ENCODE results near the gene ACAT1.

ACAT1 gene

DNA sequence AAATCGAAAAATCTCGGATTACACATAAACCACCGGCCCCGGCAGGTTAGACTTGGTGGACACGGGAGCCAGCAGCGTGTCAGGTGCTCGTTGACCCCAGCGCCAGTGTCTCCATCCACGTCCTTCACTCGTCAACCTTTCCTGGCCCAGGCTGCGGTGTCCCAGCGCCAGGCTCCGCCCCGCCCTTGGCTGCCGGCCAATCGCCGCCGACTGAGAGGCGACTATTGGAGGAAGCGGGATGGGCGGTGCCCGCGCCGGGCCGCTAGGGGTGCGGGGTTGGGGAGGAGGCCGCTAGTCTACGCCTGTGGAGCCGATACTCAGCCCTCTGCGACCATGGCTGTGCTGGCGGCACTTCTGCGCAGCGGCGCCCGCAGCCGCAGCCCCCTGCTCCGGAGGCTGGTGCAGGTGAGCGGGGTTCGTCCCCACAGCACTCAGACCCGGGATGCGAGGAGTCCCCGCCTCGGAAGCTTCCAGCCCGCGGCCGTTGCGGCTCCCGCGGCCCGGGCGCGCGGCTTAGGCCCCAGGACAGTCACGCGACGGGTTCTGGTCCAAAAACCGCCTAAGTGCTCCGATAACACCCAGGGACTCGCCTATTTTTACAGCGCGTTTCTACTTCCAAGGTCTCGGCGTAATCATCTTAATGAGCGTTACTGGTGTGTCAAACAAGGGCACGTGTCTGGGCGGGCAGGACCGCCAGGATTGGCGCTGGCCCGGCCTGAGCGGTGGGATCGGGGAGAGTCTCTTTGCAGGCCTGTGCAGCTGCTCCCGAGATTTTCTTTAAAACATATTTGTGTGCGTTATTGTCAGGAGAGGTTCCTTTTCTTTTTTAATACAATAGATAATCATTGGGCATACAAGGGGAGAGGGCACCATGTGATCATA lies at the start of gene ACAT1:
TSS of gene ACAT1 (plus strand) at position 294 of the 882 bp plus-strand sequence. CDS start at position 334, 40 bp downstream.
- peak within 1 kb of the TSS; percentile 68 for H3K4me3 ChIP-seq (ENCODE audit: low read length)
- TF ChIP-seq, protein P1, sequence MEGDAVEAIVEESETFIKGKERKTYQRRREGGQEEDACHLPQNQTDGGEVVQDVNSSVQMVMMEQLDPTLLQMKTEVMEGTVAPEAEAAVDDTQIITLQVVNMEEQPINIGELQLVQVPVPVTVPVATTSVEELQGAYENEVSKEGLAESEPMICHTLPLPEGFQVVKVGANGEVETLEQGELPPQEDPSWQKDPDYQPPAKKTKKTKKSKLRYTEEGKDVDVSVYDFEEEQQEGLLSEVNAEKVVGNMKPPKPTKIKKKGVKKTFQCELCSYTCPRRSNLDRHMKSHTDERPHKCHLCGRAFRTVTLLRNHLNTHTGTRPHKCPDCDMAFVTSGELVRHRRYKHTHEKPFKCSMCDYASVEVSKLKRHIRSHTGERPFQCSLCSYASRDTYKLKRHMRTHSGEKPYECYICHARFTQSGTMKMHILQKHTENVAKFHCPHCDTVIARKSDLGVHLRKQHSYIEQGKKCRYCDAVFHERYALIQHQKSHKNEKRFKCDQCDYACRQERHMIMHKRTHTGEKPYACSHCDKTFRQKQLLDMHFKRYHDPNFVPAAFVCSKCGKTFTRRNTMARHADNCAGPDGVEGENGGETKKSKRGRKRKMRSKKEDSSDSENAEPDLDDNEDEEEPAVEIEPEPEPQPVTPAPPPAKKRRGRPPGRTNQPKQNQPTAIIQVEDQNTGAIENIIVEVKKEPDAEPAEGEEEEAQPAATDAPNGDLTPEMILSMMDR (conservative IDR thresholded peaks at IDR 0.05; ENCODE audit: low read depth, low read length), result peak; percentile 18
- peak; percentile 65 for DNase-seq (ENCODE audit: low read depth)

DNA sequence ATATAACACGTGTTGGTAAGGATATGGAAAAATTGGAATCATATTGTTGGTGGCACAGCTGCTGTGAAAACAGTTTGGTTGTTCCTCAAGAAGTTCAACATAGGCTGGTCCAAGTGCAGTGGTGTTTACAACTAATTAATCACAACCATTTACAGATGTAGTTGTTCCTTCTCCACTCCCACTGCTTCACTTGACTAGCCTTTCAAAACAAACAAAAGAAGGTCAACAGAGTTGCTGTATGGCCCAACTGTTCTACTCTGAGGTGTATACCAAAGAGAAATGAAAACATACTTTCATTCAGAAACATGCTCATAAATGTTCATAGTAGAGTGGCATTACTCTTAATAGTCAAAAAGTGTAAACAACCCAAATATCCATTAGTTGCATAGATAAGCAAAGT lies 36.6 kb upstream of the ACAT1 start:
- no peak overlapping the region for H3K4me3 ChIP-seq (ENCODE audit: low read length)
- TF ChIP-seq, protein P1 (conservative IDR thresholded peaks at IDR 0.05; ENCODE audit: low read depth, low read length), result no peak
- DNase-seq (ENCODE audit: low read depth), result no peak

DNA sequence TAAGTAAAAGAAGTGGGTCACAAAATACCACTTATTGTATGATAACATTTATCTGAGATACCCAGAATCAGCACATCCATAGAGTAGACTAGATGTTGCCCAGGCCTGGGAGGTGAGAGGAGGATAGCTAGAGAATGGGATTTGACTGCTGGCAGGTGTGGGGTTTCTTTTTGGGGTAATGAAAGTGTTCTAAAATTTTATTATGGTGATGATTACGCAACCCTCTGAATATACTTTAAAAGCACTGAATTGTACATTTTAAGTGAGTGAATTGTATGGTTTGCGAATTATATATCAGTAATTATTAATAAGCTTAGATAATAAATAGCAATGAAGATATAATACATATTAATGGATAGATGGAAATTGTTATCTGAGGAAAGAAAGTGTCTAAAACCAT lies 35.7 kb upstream of the ACAT1 start:
- TF ChIP-seq, protein P1 (conservative IDR thresholded peaks at IDR 0.05; ENCODE audit: low read depth, low read length), result no peak

DNA sequence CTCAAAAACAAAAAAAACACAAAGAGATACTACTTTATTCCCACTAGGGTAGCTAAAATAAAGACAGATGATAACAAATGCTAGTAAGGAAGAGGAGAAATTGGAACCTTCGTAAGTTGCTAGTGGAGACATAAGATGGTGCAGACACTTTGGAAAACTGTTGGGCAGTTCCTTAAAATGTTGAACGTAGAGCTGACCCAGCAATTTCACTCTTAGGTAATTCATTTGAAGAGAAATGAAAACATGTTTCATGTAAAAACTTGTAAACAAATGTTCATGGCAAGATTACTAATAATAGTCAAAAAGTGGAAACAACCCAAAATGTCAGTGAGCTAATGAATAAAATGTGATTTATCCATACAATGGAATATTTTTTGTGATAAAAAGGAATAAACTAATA lies 29.2 kb upstream of the ACAT1 start:
- no peak overlapping the region for H3K4me3 ChIP-seq (ENCODE audit: low read length)
- TF ChIP-seq, protein P1 (conservative IDR thresholded peaks at IDR 0.05; ENCODE audit: low read depth, low read length), result no peak
- no peak for DNase-seq (ENCODE audit: low read depth)

More for the DNA sequence above, 35.7 kb upstream of the ACAT1 start:
- H3K4me3 ChIP-seq (ENCODE audit: low read length), result no peak overlapping the region
- no peak for DNase-seq (ENCODE audit: low read depth)

DNA sequence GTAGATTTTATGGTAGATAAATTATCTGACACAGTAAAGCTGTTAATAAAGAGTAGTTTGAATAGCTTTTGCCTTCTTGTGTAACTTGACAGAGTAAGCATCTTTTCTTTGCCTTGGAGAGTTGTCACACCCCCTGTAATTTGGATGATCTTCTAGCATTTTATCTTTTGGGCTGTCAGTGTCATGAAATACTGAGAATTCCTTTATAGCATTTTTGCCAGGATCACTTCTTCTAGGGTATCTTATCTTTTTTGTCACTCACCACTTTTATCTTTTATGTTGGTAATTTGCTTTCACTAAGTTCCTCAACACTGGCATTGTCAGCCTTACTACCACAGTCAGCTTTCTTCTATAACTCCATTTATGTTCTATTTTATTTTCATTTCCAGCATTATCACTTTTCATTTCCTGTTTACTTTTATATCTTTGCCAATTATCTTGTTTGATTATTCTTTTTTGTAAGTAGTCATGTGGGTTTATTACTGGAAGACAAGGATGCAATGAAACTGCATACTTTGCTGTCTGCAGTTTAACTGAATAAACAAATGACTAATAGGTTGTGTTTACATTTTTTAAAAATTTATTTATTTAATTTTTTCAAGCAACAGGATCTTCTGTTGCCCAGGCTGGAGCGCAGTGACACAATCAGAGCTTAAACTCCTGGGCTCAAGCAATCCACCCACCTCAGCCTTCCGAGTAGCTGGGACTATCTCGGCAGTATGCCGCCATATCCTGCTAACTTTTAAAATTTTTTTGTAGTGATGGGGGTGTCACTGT lies 28.1 kb upstream of the ACAT1 start:
- TF ChIP-seq, protein P1 (conservative IDR thresholded peaks at IDR 0.05; ENCODE audit: low read depth, low read length), result no peak
- DNase-seq (ENCODE audit: low read depth), result no peak

DNA sequence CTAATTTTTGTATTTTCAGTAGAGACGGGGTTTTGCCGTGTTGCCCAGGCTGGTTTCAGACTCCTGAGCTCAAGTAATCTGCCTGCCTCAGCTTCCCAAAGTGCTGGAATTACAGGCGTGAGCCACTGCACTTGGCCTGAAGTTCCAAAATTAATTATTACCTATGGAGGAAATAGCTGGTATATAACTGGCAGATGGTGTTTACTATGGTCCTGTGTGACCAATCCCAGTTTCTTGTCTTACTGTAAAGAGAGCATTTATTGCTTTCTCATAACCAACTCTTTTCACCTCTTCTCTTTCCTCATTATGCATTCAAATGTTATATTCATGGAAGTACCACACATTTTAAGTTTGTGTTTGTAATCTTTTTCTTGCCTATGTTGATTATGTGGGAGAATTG lies 24.2 kb upstream of the ACAT1 start:
- no peak for DNase-seq (ENCODE audit: low read depth)
- TF ChIP-seq, protein P1 (conservative IDR thresholded peaks at IDR 0.05; ENCODE audit: low read depth, low read length), result no peak
- no peak overlapping the region for H3K4me3 ChIP-seq (ENCODE audit: low read length)

More for the DNA sequence above, 28.1 kb upstream of the ACAT1 start:
- H3K4me3 ChIP-seq (ENCODE audit: low read length), result no peak overlapping the region

Measured in retinal pigment epithelial cell (primary cell).